H1 (cell line): ENCODE data around the gene BSPRY. TPM values are rescaled to one million over a fixed set of nuclear protein-coding genes. Genes with fewer than 3 reads are reported as not detected.
A peak's percentile ranks its signal among the peaks of the same experiment; 100 is the strongest.

Source experiments
- CTCF ChIA-PET: fragments of 300-600 bp; sonication (Branson Sonifier 250); formaldehyde crosslinking; loops from one replicate; lab custom pipeline; 2021; ENCODE audit not compliant: partially characterized antibody; lab: Charles Lee
- POLR2A ChIA-PET: fragments of 300-600 bp; sonication (Branson Sonifier 250); formaldehyde crosslinking; loops from one replicate; lab custom pipeline; 2021; ENCODE audit warnings: inconsistent platforms; ENCODE audit not compliant: partially characterized antibody; lab: Charles Lee
- DNase-seq, 2 experiments: peaks; one replicate each; pipeline versions ENCODE4 v3.0.0 to v3.0.0-alpha.2; 2010 to 2022; ENCODE audit warnings: low spot score in 2 of 2, low read depth in 1 of 2, mixed read lengths in 1 of 2
- FAIRE-seq: peaks from 2 replicates; lab custom pipeline; 2011; peaks lifted over from hg19 to GRCh38; lab: Jason Lieb, UNC
- H2AFZ ChIP-seq: 2 replicates; pipeline ENCODE4 v1.8.1; 2012; ENCODE audit warnings: low read length, inconsistent platforms
- H2AK5ac ChIP-seq: 2 replicates; pipeline ENCODE4 v1.6.1; 2013; ENCODE audit warnings: low read depth, low read length
- H2BK120ac ChIP-seq: replicated peaks from 2 replicates; pipeline ENCODE3; 2013; ENCODE audit warnings: low read depth, low read length, inconsistent platforms
- H2BK12ac ChIP-seq: 2 replicates; pipeline ENCODE4 v1.6.1; 2013; ENCODE audit warnings: low read depth, low read length
- H2BK15ac ChIP-seq: 2 replicates; pipeline ENCODE4 v1.6.1; 2013; ENCODE audit warnings: low read length
- H2BK20ac ChIP-seq: 2 replicates; pipeline ENCODE4 v1.6.1; 2013; ENCODE audit warnings: low read length
- H2BK5ac ChIP-seq: 2 replicates; pipeline ENCODE4 v1.6.1; 2013; ENCODE audit warnings: low read depth, low read length
- H3K14ac ChIP-seq: 2 replicates; pipeline ENCODE4 v1.6.1; 2013; ENCODE audit warnings: inconsistent platforms; ENCODE audit not compliant: insufficient read length
- H3K18ac ChIP-seq: 2 replicates; pipeline ENCODE4 v1.6.1; 2013; ENCODE audit warnings: low read length; ENCODE audit errors: extremely low read depth
- H3K23ac ChIP-seq: 2 replicates; pipeline ENCODE4 v1.6.1; 2013; ENCODE audit warnings: inconsistent platforms; ENCODE audit not compliant: insufficient read length
- H3K23me2 ChIP-seq: 2 replicates; pipeline ENCODE4 v1.6.1; 2013; ENCODE audit warnings: low read depth, low read length
- H3K27ac ChIP-seq: 2 replicates; pipeline ENCODE4 v1.6.1; 2011; ENCODE audit warnings: low read depth, low read length, inconsistent platforms
- H3K27me3 ChIP-seq, 4 experiments: replicated peaks in 1 of 4; 1 replicate in 1 of 4; 2 replicates in 3 of 4; pipeline versions ENCODE4 v1.6.1 to v1.8.1; 2011 to 2013; ENCODE audit warnings: low read length in 3 of 4, mild to moderate bottlenecking in 3 of 4, inconsistent platforms in 2 of 4, mixed read lengths in 2 of 4, moderate library complexity in 1 of 4; ENCODE audit not compliant: control insufficient read depth in 3 of 4, insufficient read depth in 3 of 4; ENCODE audit errors: extremely low read depth in 1 of 4
- H3K36me3 ChIP-seq, 4 experiments: 2 replicates each; pipeline versions ENCODE4 v1.6.1 to v1.8.1; 2011 to 2013; ENCODE audit warnings: mild to moderate bottlenecking in 4 of 4, low read length in 3 of 4, moderate library complexity in 2 of 4, control low read depth in 1 of 4, inconsistent platforms in 1 of 4; ENCODE audit not compliant: insufficient read depth in 4 of 4, control insufficient read depth in 2 of 4
- H3K4ac ChIP-seq: replicated peaks from 2 replicates; pipeline ENCODE3; 2013; ENCODE audit warnings: low read length, low read depth, mixed read lengths, inconsistent platforms; ENCODE audit not compliant: insufficient read length
- H3K4me1 ChIP-seq, 4 experiments: replicated peaks in 1 of 4; 1 replicate in 1 of 4; 2 replicates in 3 of 4; pipeline versions ENCODE4 v1.6.1 to v1.8.1; 2011 to 2013; ENCODE audit warnings: low read length in 3 of 4, inconsistent platforms in 2 of 4, mixed read lengths in 1 of 4; ENCODE audit not compliant: insufficient read depth in 4 of 4, control insufficient read depth in 3 of 4
- H3K4me2 ChIP-seq, 2 experiments: 2 replicates each; pipeline versions ENCODE4 v1.6.1 to v1.8.1; 2011 to 2013; ENCODE audit warnings: low read depth in 2 of 2, low read length in 2 of 2, control low read depth in 1 of 2, inconsistent platforms in 1 of 2, mild to moderate bottlenecking in 1 of 2; ENCODE audit not compliant: insufficient read depth in 1 of 2
- H3K4me3 ChIP-seq, 4 experiments: fragments of 200-600, 300-600 bp in 1 of 4; sonication (generic), shearing (Covaris generic), sonication (Bioruptor Twin) in 1 of 4; 2 replicates each; pipeline versions ENCODE4 v1.5.1 to v1.8.1; 2011 to 2016; ENCODE audit warnings: low read length in 4 of 4, low read depth in 3 of 4, control low read depth in 2 of 4, inconsistent platforms in 2 of 4, mild to moderate bottlenecking in 2 of 4, mixed read lengths in 1 of 4, moderate library complexity in 1 of 4; ENCODE audit not compliant: insufficient read depth in 2 of 4; ENCODE audit errors: extremely low read depth in 1 of 4
- H3K56ac ChIP-seq: replicated peaks from 2 replicates; pipeline ENCODE3; 2013; ENCODE audit warnings: low read depth, mild to moderate bottlenecking, mixed read lengths, low read length, inconsistent platforms; ENCODE audit not compliant: insufficient read length
- H3K79me1 ChIP-seq: 2 replicates; pipeline ENCODE4 v1.6.1; 2013; ENCODE audit warnings: low read depth, low read length, control low read depth
- H3K79me2 ChIP-seq, 2 experiments: 2 replicates each; pipeline versions ENCODE4 v1.6.1 to v1.8.1; 2012 to 2013; ENCODE audit warnings: low read length in 2 of 2, mild to moderate bottlenecking in 2 of 2, inconsistent platforms in 1 of 2; ENCODE audit not compliant: insufficient read depth in 2 of 2, control insufficient read depth in 1 of 2
- H3K9ac ChIP-seq, 4 experiments: replicated peaks in 1 of 4; 1 replicate in 1 of 4; 2 replicates in 3 of 4; pipeline versions ENCODE4 v1.6.1 to v1.8.1; 2011 to 2013; ENCODE audit warnings: low read depth in 3 of 4, low read length in 3 of 4, control low read depth in 2 of 4, mild to moderate bottlenecking in 2 of 4, moderate library complexity in 2 of 4, inconsistent platforms in 1 of 4; ENCODE audit errors: extremely low read depth in 1 of 4
- H3K9me3 ChIP-seq, 2 experiments: 2 replicates each; pipeline versions ENCODE4 v1.6.1 to v1.8.1; 2012 to 2013; ENCODE audit warnings: mild to moderate bottlenecking in 2 of 2, moderate library complexity in 2 of 2, control low read depth in 1 of 2, inconsistent platforms in 1 of 2, low read depth in 1 of 2, low read length in 1 of 2, mixed read lengths in 1 of 2; ENCODE audit not compliant: insufficient read depth in 2 of 2
- H4K20me1 ChIP-seq, 2 experiments: replicated peaks in 1 of 2; 2 replicates each; pipeline versions ENCODE3 to v1.8.1; 2011 to 2013; ENCODE audit warnings: inconsistent platforms in 2 of 2, low read length in 2 of 2, mild to moderate bottlenecking in 1 of 2; ENCODE audit not compliant: insufficient read depth in 2 of 2, control insufficient read depth in 1 of 2
- H4K5ac ChIP-seq: 2 replicates; pipeline ENCODE4 v1.6.1; 2013; ENCODE audit warnings: low read length, low read depth, mixed read lengths, inconsistent platforms; ENCODE audit not compliant: insufficient read length
- H4K8ac ChIP-seq: 2 replicates; pipeline ENCODE4 v1.8.0; 2013; ENCODE audit warnings: mild to moderate bottlenecking, moderate library complexity, low read length, inconsistent platforms; ENCODE audit not compliant: insufficient read depth; ENCODE audit errors: extremely low read depth
- H4K91ac ChIP-seq: replicated peaks from 2 replicates; pipeline ENCODE3; 2013; ENCODE audit warnings: low read length, mixed read lengths, inconsistent platforms; ENCODE audit not compliant: insufficient read length
- HDAC6 ChIP-seq: IDR thresholded peaks from one replicate; pipeline ENCODE4 v1.7.1; 2012; ENCODE audit warnings: low read depth, mild to moderate bottlenecking, inconsistent platforms, low read length, moderate library complexity
- KDM1A ChIP-seq: fragments of 200-600, 300-600 bp; sonication (generic); IDR thresholded peaks from 2 replicates; pipeline ENCODE4 v1.7.1; 2016; ENCODE audit warnings: mild to moderate bottlenecking, low read length, borderline replicate concordance
- SIX5 ChIP-seq: IDR thresholded peaks from 2 replicates; pipeline ENCODE4 v1.6.1; 2011; ENCODE audit warnings: mild to moderate bottlenecking, low read depth, low read length
- YY1 ChIP-seq: IDR thresholded peaks from 2 replicates; pipeline ENCODE4 v1.6.1; 2011; ENCODE audit warnings: low read depth, mild to moderate bottlenecking, low read length
- WGBS, 2 experiments: shearing (Covaris generic) in 1 of 2; methylation state at CpG; one replicate each; pipeline versions ENCODE4 v1.1.6 to v1.1.7; 2013 to 2015; ENCODE audit warnings: low lambda C conversion rate in 2 of 2, mixed read lengths in 2 of 2, inconsistent platforms in 1 of 2, low coverage in 1 of 2, missing lambda C conversion rate in 1 of 2; ENCODE audit not compliant: insufficient replicate concordance in 2 of 2, insufficient coverage in 1 of 2, insufficient read length in 1 of 2; ENCODE audit errors: extremely low coverage in 1 of 2, missing lambda C conversion rate in 1 of 2; 5-methylcytosine and 5-hydroxymethylcytosine counted together
- polyA plus RNA-seq, 7 experiments: library from polyadenylated mRNA; depleted of rRNA in 3 of 7; stranded (reverse) in 5 of 7; unstranded in 2 of 7; fragments of >200 nt in 5 of 7; fragments of 200-250 nt in 2 of 7; gene quantifications; 1 replicate in 5 of 7; 2 replicates in 1 of 7; 4 replicates in 1 of 7; pipeline versions ENCODE4 v1.2.1 to v1.2.3, GENCODE V29; 2011 to 2013; ENCODE audit warnings: missing spikeins in 2 of 7, mixed read lengths in 2 of 7
- total RNA-seq: library from RNA; stranded (reverse); fragmentation: NEBNext Ultra II Directional; extraction: Animal tissue kit (Norgen Biotek cat#: 25700); gene quantifications from 2 replicates; pipeline ENCODE4 v1.2.1, GENCODE V29; 2021

BSPRY gene
- total and polyA plus RNA-seq, 2 of the 8 experiments (the other 6 are each of a cell fraction or from before 2014, with no cell fraction given), result 5.5 to 10.9 TPM

DNA sequence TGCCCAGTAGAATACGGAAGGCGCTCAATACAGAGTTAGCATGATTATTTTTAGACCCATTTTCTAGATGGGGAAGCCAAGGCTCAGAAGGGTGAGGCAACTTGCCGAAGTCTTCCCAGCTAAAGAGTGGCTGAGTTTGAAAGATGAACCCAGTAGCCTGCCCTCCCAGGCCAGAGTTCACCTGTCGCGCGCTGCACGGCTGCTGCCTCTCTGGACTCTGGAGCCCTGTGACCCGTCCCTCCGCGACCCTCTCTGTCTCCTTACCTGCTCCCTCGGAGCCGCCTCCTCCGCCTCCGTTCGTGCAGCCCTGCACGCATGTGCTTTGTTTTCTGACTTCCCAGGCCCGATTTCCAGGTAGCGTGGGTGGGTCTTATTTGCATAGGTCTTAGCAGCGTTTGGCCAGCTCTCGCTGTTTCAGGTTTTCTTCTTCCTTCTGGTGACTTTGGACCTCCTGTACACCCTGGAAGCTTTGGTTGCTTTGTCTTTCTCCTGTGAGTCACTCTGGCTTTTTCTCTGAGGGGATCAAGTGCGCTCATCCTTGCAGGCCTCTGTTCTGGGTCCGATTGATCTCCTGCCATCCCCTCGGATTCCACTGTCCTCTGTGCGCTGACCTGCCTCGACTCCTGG, 46.4 kb upstream of the BSPRY start, which contains the start of gene RNF183:
RNF183 (minus strand) TSS at position 585 of the 627 bp plus-strand sequence. CDS start 5,192 bp downstream, outside the sequence.
- H3K27ac ChIP-seq, result no peak within 1 kb of the TSS
- H3K79me2 ChIP-seq, result no peaks in the 10 kb centered on the region
- CTCF ChIA-PET, result interaction anchor here (0.6 to 1.0 kb wide), 2 partner anchors 15 to 455 kb away, joined by 4 read pairs; no protein-coding TSS in a partner anchor
- H3K14ac ChIP-seq, result no peak within 1 kb of the TSS
- peak within 1 kb of the TSS; percentile 84 for H2AFZ ChIP-seq
- no peaks in the 10 kb centered on the region for H4K20me1 ChIP-seq
- no peaks in the 10 kb centered on the region for H3K9me3 ChIP-seq
- no peak within 1 kb of the TSS for H2AK5ac ChIP-seq
- H4K91ac ChIP-seq, result no peak within 1 kb of the TSS
- no peak within 1 kb of the TSS for H2BK12ac ChIP-seq
- H3K4me3 ChIP-seq, result no peak within 1 kb of the TSS
- no peaks in the 10 kb centered on the region for H3K23me2 ChIP-seq
- WGBS, 2 experiments, result 88% methylated on average over 25 of the region's 25 CpGs; no CpG with 5 or more reads in 1 of the 2 experiments
- no peaks in the 10 kb centered on the region for H3K36me3 ChIP-seq
- H3K27me3 ChIP-seq, result peaks cover 0 to 2% (median 0%) of the 10 kb centered on the region in 4 experiments; a peak in 1 of 7 replicates
- H3K9ac ChIP-seq, result no peak within 1 kb of the TSS
- DNase-seq (no peak), FAIRE-seq (no peak)
- H3K4ac ChIP-seq, result no peak within 1 kb of the TSS
- H3K23ac ChIP-seq, result no peak within 1 kb of the TSS
- no peak within 1 kb of the TSS for H3K4me2 ChIP-seq
- no peak within 1 kb of the TSS for H4K8ac ChIP-seq
- H2BK5ac ChIP-seq, result no peak within 1 kb of the TSS
- H2BK15ac ChIP-seq, result no peak within 1 kb of the TSS
- no peak within 1 kb of the TSS for H2BK120ac ChIP-seq
- no peak within 1 kb of the TSS for H4K5ac ChIP-seq
- no peak within 1 kb of the TSS for H2BK20ac ChIP-seq
- H3K4me1 ChIP-seq, result 0 out of 7 replicates have a peak, but pooled peaks cover 0 to 4% (median 0%) of the 10 kb centered on the region in 4 experiments
- no peak within 1 kb of the TSS for H3K56ac ChIP-seq
- H3K79me1 ChIP-seq, result no peaks in the 10 kb centered on the region
- H3K18ac ChIP-seq, result no peak within 1 kb of the TSS; the same call in 1 of the 2 replicates
- TF ChIP-seq HDAC6 (no peak), KDM1A (peak; percentile 33; the same call in 1 of the 2 replicates), SIX5 (no peak), YY1 (no peak)
- POLR2A ChIA-PET, result interaction anchor here (1.6 kb wide), 1 partner anchor 107 kb away, joined by 7 read pairs; the partner anchor contains the start of genes C9orf43 and POLE3
